K562 treated with DMSO at 1 percent for 24 hours (cell line): ENCODE measurements around the gene GRIN3B. TPM values are rescaled to one million over a fixed set of nuclear protein-coding genes. Genes with fewer than 3 reads are reported as not detected.

Experiments
- total RNA-seq: library from RNA; unstranded; fragments of 300-600 nt; gene quantifications from 2 replicates; pipeline ENCODE4 v1.2.3, GENCODE V29; 2022; ENCODE audit warnings: low read depth; ENCODE audit not compliant: insufficient read depth

The GRIN3B gene
- total RNA-seq = 0.66 and 0.73 TPM in 2 replicates

DNA sequence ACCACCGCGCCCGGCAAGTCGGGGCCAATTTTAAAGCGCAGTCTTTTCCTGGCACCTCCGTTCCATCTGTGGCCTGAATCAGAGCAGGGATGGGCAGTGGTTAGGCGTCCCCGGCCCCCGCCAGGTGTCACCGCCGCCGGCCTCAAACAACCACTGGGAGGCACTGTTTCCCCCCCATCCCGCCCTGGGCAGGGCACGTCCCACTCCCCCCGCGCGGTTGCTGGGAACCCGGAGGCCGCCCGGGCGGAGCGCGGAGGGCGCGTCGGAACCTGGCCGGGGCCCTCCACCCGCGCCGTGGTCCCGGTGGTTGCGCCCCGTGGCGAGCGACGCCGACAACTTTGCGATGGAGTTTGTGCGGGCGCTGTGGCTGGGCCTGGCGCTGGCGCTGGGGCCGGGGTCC, at the start of gene GRIN3B:
Gene GRIN3B, plus strand, starts transcription at position 325 of the 400 bp plus-strand sequence. Its CDS starts 19 bp downstream, at position 344.

DNA sequence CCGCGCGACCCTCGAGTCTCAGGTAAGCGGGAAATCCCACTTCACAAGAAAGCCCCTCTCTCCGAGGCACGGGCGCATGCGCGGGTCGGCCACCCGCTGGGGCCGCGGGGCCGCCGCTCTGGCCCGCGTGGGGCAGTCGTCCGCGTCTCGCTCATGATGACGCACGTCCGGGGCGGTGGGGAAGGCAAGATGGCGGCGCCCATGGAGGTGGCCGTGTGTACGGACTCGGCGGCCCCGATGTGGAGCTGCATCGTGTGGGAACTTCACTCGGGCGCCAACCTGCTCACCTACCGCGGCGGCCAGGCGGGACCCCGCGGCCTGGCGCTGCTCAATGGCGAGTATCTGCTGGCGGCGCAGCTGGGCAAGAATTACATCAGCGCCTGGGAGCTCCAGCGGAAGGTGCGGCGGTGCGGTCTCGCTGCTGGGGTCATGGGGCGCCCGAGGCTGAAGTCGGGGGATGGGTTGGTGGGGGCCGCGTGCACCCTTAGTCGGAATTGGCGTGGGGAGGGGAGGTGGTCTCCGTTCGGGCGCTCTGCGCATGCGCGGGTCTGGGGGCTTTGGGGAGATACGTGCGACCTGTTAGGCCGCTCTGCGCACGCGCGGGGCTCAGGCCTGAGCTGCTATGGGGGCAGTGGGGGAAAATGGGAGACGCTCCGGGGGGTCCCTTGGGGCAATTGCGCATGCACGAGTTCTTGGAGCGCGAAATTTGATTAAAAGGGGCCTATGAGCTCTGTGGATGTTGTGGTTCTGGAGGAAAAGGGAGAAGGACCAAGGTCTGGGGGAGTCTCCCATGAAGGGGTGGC, 15.9 kb upstream of the GRIN3B start, which contains the start of gene WDR18:
Gene WDR18, plus strand, starts transcription at position 181 of the 803 bp plus-strand sequence. Its CDS starts 9 bp downstream, at position 190.

DNA sequence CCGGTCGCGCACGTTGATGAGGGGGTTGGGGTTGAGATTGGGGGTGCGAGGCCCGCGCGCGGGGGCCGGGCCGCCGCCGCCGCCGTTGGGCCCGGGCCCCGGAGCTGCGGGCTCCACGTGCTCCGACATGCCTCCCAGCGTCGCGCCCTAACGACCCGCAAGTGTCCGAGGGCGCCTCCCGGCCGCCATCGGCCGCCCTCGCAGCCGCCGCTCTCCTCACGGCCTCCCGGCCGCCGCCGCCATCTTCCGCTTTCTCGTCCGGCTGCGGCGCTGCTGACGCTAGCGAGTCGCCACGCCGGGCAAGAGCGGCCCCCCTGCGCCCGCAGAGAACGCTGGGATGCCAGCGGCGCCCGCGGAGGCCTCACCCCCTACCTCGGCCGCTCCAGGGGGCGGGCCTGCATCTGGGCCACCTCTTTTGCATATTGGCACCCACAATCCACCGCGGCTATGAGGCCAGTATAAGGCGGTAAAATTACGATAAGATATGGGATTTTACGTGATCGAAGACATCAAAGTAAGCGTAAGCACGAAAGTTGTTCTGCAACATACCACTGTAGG, 20.7 kb downstream of the GRIN3B start, which contains the start of gene TMEM259:
Gene TMEM259, minus strand, starts transcription at position 256 of the 558 bp plus-strand sequence. Its CDS starts 127 bp downstream, at position 129.

DNA sequence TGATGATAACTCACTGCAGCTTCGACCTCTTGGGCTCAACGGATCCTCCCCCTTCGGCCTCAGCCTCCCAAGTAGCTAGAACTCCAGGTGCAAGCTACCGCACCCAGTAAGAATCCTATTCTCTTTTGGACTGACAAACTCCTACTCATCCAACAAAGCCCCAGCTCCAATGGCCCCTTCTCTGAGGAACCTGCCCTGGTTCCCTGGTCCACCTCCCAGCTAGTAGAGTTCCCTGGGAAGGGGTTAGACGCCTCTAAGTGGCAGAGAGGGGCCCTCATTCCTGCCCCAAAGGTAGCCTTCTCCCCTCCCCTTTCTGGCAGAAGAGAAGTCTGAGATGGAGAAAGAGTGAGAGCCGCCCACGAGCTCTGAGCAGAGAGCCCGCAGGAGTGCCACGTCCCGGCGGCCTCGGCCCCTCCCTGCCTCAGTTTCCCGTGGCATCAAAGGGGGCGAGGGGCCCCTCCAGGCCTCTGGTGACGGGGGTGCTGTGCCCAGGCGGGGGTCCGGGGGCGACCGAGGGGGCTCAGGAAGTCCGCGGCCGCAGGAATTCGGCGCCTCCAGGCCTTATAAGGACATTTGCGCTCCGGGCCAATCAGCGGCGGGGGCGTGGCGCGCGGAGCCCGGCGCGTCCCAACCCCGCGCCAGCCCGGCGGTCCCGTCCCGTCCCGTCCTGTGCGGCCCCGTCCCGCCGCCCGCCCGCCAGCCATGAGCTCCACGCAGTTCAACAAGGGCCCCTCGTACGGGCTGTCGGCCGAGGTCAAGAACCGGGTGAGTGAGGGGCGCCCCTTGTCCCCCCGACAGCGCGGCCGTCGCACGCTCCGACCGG, 26.0 kb downstream of the GRIN3B start, which contains the start of gene CNN2:
Gene CNN2, plus strand, starts transcription at position 649 of the 823 bp plus-strand sequence. Its CDS starts 54 bp downstream, at position 703.

GRCh38 chr19:1039646-1040475, 39.6 kb downstream of the GRIN3B start, which contains the start of gene ABCA7:
ABCA7 (plus strand) TSS chr19:1040107; CDS start chr19:1041362, 1,255 bp downstream.

Other genes starting within 250 kb of the GRIN3B start
- 0.25 TPM in 1 of 2 replicates, not detected in the other for gene MISP, start 249.3 kb upstream of the GRIN3B start, total RNA-seq
- gene PTBP1, start 203.0 kb upstream of the GRIN3B start, total RNA-seq = 331 and 361 TPM in 2 replicates
- gene PLPPR3, start 178.5 kb upstream of the GRIN3B start, total RNA-seq = 26.9 and 33.9 TPM in 2 replicates
- 1.3 and 1.6 TPM in 2 replicates for gene AZU1, start 172.6 kb upstream of the GRIN3B start, total RNA-seq
- 0.87 and 1.3 TPM in 2 replicates for gene PRTN3, start 159.4 kb upstream of the GRIN3B start, total RNA-seq
- gene ELANE, start 148.1 kb upstream of the GRIN3B start, total RNA-seq = not detected in 2 replicates
- 64.6 and 67.7 TPM in 2 replicates for gene CFD, start 140.8 kb upstream of the GRIN3B start, total RNA-seq
- gene MED16, start 107.2 kb upstream of the GRIN3B start, total RNA-seq = 58.2 and 66.2 TPM in 2 replicates
- gene RNU6-9, start 106.9 kb upstream of the GRIN3B start, total RNA-seq = not detected in 2 replicates
- 169 and 193 TPM in 2 replicates for gene R3HDM4, start 87.2 kb upstream of the GRIN3B start, total RNA-seq
- gene KISS1R, start 83.1 kb upstream of the GRIN3B start, total RNA-seq = 4.8 and 5.2 TPM in 2 replicates
- 72.0 and 83.1 TPM in 2 replicates for gene ARID3A, start 74.4 kb upstream of the GRIN3B start, total RNA-seq
- gene WDR18, start 16.1 kb upstream of the GRIN3B start, total RNA-seq = 89.2 and 91.4 TPM in 2 replicates
- 234 and 259 TPM in 2 replicates for gene TMEM259, start 20.7 kb downstream of the GRIN3B start, total RNA-seq
- not detected in 2 replicates for gene RNU6-2, start 21.1 kb downstream of the GRIN3B start, total RNA-seq
- 103 and 109 TPM in 2 replicates for gene CNN2, start 26.2 kb downstream of the GRIN3B start, total RNA-seq
- 68.1 and 68.5 TPM in 2 replicates for gene ABCA7, start 39.7 kb downstream of the GRIN3B start, total RNA-seq
- gene ARHGAP45, start 66.7 kb downstream of the GRIN3B start, total RNA-seq = 26.5 and 30.6 TPM in 2 replicates
- gene POLR2E, start 95.0 kb downstream of the GRIN3B start, total RNA-seq = 298 and 316 TPM in 2 replicates
- gene GPX4, start 103.6 kb downstream of the GRIN3B start, total RNA-seq = 1,084 and 1,166 TPM in 2 replicates
- gene SBNO2, start 173.8 kb downstream of the GRIN3B start, total RNA-seq = 48.0 and 49.2 TPM in 2 replicates
- 143 and 156 TPM in 2 replicates for gene STK11, start 205.4 kb downstream of the GRIN3B start, total RNA-seq
- 7.1 and 10.1 TPM in 2 replicates for gene CBARP, start 237.6 kb downstream of the GRIN3B start, total RNA-seq
- 387 and 503 TPM in 2 replicates for gene ATP5F1D, start 241.3 kb downstream of the GRIN3B start, total RNA-seq
- gene MIDN, start 248.2 kb downstream of the GRIN3B start, total RNA-seq = 68.5 and 71.2 TPM in 2 replicates